Ascending aorta (tissue), 2 donors: ENCODE results near the gene PCNX2. TPM values are rescaled to one million over a fixed set of nuclear protein-coding genes. Genes with fewer than 3 reads are reported as not detected.

Source experiments
- DNase-seq, 2 donors: peaks; one replicate each; pipeline ENCODE4 v3.0.0-alpha.2; 2019; ENCODE audit warnings: low spot score in 2 of 2
- H3K27ac ChIP-seq, 2 donors: fragments of 200-600 bp; sonication (generic); one replicate each; pipeline ENCODE4 v1.5.1; 2016 to 2017; ENCODE audit warnings: mild to moderate bottlenecking in 1 of 2
- H3K27me3 ChIP-seq: fragments of 200-600 bp; sonication (generic); one replicate; pipeline ENCODE4 v1.5.1; 2017
- H3K36me3 ChIP-seq, 2 donors: fragments of 200-600 bp; sonication (generic); one replicate each; pipeline ENCODE4 v1.5.1; 2016
- H3K4me1 ChIP-seq, 2 donors: fragments of 200-600 bp; sonication (generic); one replicate each; pipeline ENCODE4 v1.5.1; 2016 to 2017; ENCODE audit warnings: mild to moderate bottlenecking in 1 of 2
- H3K4me3 ChIP-seq, 2 donors: fragments of 200-600 bp; sonication (generic); one replicate each; pipeline ENCODE4 v1.5.1; 2016 to 2017; ENCODE audit warnings: mild to moderate bottlenecking in 1 of 2
- H3K9me3 ChIP-seq, 2 donors: fragments of 200-600 bp; sonication (generic); one replicate each; pipeline ENCODE4 v1.5.1; 2016
- intact Hi-C: fragments of 100-400 bp; cut with DNase I; formaldehyde crosslinking; loops from one replicate; pipeline ENCODE4 v1.15.1; 2023
- total RNA-seq: library from RNA; depleted of rRNA; stranded (reverse); fragments of >200 nt; gene quantifications from one replicate; pipeline ENCODE4 v1.1.0, GENCODE V29; 2016
- TF ChIP-seq, protein P1 (sequence below), 3 experiments: fragments of 200-600 bp in 2 of 3; fragments of 450-650 bp in 1 of 3; sonication (generic) in 2 of 3; IDR thresholded peaks; one replicate each; pipeline ENCODE4 v1.5.1; 2016 to 2019; ENCODE audit warnings: antibody characterized with exemption in 3 of 3, mild to moderate bottlenecking in 1 of 3, moderate library complexity in 1 of 3

PCNX2 gene
- total RNA-seq, 1 donor from 2014 or later: 13.6 TPM

DNA sequence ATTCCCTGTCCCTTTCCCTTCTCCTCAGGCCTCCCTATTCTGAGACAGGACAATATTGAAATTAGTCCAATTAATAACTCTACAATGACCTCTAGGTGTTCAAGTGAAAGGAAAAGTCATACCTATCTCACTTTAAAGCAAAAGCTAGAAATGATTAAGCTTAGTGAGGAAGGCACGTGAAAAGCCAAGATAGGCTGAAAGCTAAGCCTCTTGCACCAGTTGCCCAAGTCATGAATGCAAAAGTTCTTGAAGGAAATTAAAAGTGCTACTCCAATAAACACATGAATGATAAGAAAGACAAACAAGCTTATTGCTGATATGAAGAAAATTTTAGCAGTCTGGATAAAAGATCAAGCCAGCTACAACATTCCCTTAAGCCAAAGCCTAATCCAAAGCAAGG, 28.2 kb upstream of the PCNX2 start:
- no peak for DNase-seq
- no peak overlapping the region for H3K27ac ChIP-seq
- TF ChIP-seq, protein P1, sequence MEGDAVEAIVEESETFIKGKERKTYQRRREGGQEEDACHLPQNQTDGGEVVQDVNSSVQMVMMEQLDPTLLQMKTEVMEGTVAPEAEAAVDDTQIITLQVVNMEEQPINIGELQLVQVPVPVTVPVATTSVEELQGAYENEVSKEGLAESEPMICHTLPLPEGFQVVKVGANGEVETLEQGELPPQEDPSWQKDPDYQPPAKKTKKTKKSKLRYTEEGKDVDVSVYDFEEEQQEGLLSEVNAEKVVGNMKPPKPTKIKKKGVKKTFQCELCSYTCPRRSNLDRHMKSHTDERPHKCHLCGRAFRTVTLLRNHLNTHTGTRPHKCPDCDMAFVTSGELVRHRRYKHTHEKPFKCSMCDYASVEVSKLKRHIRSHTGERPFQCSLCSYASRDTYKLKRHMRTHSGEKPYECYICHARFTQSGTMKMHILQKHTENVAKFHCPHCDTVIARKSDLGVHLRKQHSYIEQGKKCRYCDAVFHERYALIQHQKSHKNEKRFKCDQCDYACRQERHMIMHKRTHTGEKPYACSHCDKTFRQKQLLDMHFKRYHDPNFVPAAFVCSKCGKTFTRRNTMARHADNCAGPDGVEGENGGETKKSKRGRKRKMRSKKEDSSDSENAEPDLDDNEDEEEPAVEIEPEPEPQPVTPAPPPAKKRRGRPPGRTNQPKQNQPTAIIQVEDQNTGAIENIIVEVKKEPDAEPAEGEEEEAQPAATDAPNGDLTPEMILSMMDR (IDR thresholded peaks at IDR 0.05): no peak
- H3K36me3 ChIP-seq: no peaks in the 10 kb centered on the region
- no peak overlapping the region for H3K4me3 ChIP-seq
- peaks cover 2 to 9% of the 10 kb centered on the region in 2 donors for H3K4me1 ChIP-seq
- no peaks in the 10 kb centered on the region for H3K9me3 ChIP-seq
- no peaks in the 10 kb centered on the region for H3K27me3 ChIP-seq
- intact Hi-C loops: no loop called here

DNA sequence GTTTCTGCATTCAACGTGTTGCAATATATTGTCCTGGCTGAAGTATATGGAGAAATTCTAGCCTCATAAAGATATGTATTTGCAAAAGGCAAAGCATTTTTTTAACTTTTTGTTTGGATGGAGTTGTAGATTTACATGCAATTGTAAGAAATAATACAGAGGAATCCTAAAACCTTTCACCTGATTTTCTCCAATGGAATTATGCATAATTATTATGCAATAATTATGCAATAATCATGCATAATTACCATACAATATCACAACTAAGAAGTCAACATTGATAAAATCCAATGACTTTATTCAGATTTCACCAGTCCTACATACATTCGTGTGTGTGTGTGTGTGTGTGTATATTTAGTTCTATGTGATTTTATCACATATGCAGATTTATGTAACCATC, 24.5 kb upstream of the PCNX2 start:
- intact Hi-C loops: no loop called here
- no peaks in the 10 kb centered on the region for H3K9me3 ChIP-seq
- no peaks in the 10 kb centered on the region for H3K4me1 ChIP-seq
- H3K27me3 ChIP-seq: no peaks in the 10 kb centered on the region
- no peak overlapping the region for H3K27ac ChIP-seq
- TF ChIP-seq, protein P1 (IDR thresholded peaks at IDR 0.05): no peak
- DNase-seq: no peak
- no peak overlapping the region for H3K4me3 ChIP-seq
- no peaks in the 10 kb centered on the region for H3K36me3 ChIP-seq

DNA sequence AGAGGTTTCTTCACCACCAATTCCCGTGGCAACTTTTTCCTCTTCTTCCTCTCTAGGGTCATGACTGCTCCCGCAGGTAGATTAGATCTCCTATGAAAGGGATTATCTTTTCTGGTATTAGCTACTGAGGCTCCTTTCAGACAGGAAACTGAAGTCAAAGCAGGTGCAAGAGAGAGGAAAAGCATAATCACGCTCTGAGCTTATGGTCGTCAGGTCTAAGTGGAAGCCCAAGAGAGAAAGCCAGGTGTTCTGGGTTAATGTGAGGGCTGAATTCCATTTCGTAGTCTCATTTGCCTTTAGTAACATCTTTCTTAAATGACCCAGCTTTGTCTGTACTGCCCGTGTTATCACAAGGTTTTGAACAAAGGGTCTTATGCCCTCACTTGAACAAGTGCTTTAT, 23.7 kb upstream of the PCNX2 start:
- Histone ChIP-seq H3K4me3 (no peak overlapping the region), H3K27me3 (no peaks in the 10 kb centered on the region), H3K9me3 (no peaks in the 10 kb centered on the region), H3K36me3 (no peaks in the 10 kb centered on the region), H3K4me1 (no peaks in the 10 kb centered on the region), H3K27ac (no peak overlapping the region)
- intact Hi-C loops: no loop called here
- TF ChIP-seq, protein P1 (IDR thresholded peaks at IDR 0.05): no peak
- DNase-seq: no peak

DNA sequence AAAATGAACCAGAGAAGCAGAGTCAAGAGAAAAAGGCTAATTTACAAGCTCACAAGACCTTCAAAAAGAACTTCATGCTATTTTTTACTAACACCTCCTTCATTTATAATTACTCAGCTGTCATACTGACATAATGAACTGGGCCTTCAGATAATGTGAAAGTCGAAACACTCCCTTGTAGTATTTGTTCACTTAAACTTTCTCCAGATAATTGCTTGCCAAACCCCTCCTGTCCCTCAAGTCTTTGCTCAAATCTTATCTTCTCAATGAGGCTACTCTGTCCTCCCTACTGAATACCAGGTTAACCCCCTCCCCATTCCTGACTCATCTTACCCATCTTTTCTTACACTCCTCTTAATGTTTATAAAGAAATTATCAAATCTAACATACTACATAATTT, 20.9 kb upstream of the PCNX2 start:
- Histone ChIP-seq H3K36me3 (no peaks in the 10 kb centered on the region), H3K27ac (no peak overlapping the region), H3K9me3 (no peaks in the 10 kb centered on the region), H3K4me3 (no peak overlapping the region), H3K4me1 (no peaks in the 10 kb centered on the region), H3K27me3 (no peaks in the 10 kb centered on the region)
- intact Hi-C loops: no loop called here
- TF ChIP-seq, protein P1 (IDR thresholded peaks at IDR 0.05): no peak
- DNase-seq: no peak

DNA sequence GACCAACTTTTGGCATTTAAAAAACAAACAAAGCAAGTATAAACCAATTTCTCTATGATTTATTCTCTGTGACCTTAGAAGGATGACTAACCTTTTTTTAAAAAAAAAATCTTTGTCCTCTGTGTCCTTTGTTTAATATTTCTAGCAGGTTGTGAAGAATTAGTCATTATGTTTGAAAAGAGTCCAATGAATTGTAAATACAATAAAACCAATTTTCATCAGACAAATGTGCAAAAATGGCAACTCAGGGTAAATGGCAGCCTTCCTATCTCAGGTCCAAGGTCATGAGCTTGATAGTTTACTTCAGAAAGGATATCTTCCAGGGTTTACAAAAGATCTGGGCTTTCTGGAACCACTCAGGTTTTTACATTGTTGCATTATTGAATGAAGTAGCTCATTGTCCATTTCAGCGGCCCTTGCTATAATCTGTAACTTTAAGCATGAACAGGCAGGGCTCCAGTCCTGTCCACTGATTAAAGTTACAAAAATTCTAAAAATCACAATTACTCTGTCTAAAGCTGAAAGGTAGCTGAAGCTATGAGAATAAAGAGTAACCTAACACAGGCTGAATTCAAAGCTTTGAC, 20.3 kb upstream of the PCNX2 start:
- TF ChIP-seq, protein P1 (IDR thresholded peaks at IDR 0.05): no peak
- no peaks in the 10 kb centered on the region for H3K36me3 ChIP-seq
- H3K4me1 ChIP-seq: no peaks in the 10 kb centered on the region
- no peak for DNase-seq
- no peak overlapping the region for H3K27ac ChIP-seq
- H3K4me3 ChIP-seq: no peak overlapping the region
- no peaks in the 10 kb centered on the region for H3K27me3 ChIP-seq
- H3K9me3 ChIP-seq: no peaks in the 10 kb centered on the region
- intact Hi-C loops: no loop called here
